HG03280 (cell line): ENCODE results near the gene APBA1.

Experiments used
- ATAC-seq: cut with Tn5 transposase; IDR thresholded peaks from one replicate; pipeline ENCODE4 v1.9.1; 2021; ENCODE audit warnings: mild to moderate bottlenecking, moderate library complexity; ENCODE audit not compliant: unreplicated experiment

Gene APBA1

GRCh38 chr9:69658987-69659675 lies 13.0 kb downstream of the APBA1 start:
- no peak for ATAC-seq

GRCh38 chr9:69657269-69657668 lies 14.9 kb downstream of the APBA1 start:
- ATAC-seq, result no peak

- no peak for ATAC-seq
Observed at GRCh38 chr9:69655065-69655464, 17.1 kb downstream of the APBA1 start.

GRCh38 chr9:69653261-69653660 lies 18.9 kb downstream of the APBA1 start:
- ATAC-seq, result no peak

- ATAC-seq, result no peak
Observed at GRCh38 chr9:69649566-69650250, 22.5 kb downstream of the APBA1 start.

GRCh38 chr9:69647804-69648203 lies 24.4 kb downstream of the APBA1 start:
- ATAC-seq, result no peak

- ATAC-seq, result no peak
Observed at GRCh38 chr9:69646810-69647209, 25.4 kb downstream of the APBA1 start.

- ATAC-seq, result no peak
Observed at GRCh38 chr9:69645488-69645887, 26.7 kb downstream of the APBA1 start.

- no peak for ATAC-seq
Observed at GRCh38 chr9:69643098-69643497, 29.1 kb downstream of the APBA1 start.

- ATAC-seq, result no peak
Observed at GRCh38 chr9:69637817-69638200, 34.4 kb downstream of the APBA1 start.

GRCh38 chr9:69637193-69637816 lies 34.9 kb downstream of the APBA1 start:
- no peak for ATAC-seq

- no peak for ATAC-seq
Observed at GRCh38 chr9:69633716-69634115, 38.5 kb downstream of the APBA1 start.

GRCh38 chr9:69632768-69633167 lies 39.4 kb downstream of the APBA1 start:
- no peak for ATAC-seq

- ATAC-seq, result no peak
Observed at GRCh38 chr9:69627281-69627680, 44.9 kb downstream of the APBA1 start.

GRCh38 chr9:69623276-69623675 lies 48.9 kb downstream of the APBA1 start:
- no peak for ATAC-seq

- ATAC-seq, result no peak
Observed at GRCh38 chr9:69622676-69623075, 49.5 kb downstream of the APBA1 start.

- ATAC-seq, result no peak
Observed at GRCh38 chr9:69621730-69622460, 50.3 kb downstream of the APBA1 start.

GRCh38 chr9:69620731-69621130 lies 51.4 kb downstream of the APBA1 start:
- no peak for ATAC-seq

GRCh38 chr9:69619233-69619632 lies 52.9 kb downstream of the APBA1 start:
- ATAC-seq, result no peak

GRCh38 chr9:69617006-69617405 lies 55.2 kb downstream of the APBA1 start:
- no peak for ATAC-seq

- ATAC-seq, result no peak
Observed at GRCh38 chr9:69615880-69616279, 56.3 kb downstream of the APBA1 start.

GRCh38 chr9:69611221-69611620 lies 61.0 kb downstream of the APBA1 start:
- no peak for ATAC-seq
